Prostate gland (tissue), 2 donors: ENCODE results near the gene DGCR8. TPM values are rescaled to one million over a fixed set of nuclear protein-coding genes. Genes with fewer than 3 reads are reported as not detected.
"Not testable (repeated sequence)": the region's sequence is repeated elsewhere in the genome, so short reads cannot be mapped to it uniquely, and the experiment has no call there.

Experiments used
- DNase-seq: peaks from one replicate; pipeline ENCODE4 v3.0.0-alpha.2; 2019; ENCODE audit warnings: low spot score
- H3K27ac ChIP-seq, 2 donors: fragments of 200-600 bp; sonication (generic); 2 replicates each; pipeline ENCODE4 v1.5.1; 2017 to 2019
- H3K27me3 ChIP-seq: fragments of 200-600 bp; sonication (generic); replicated peaks from 2 replicates; pipeline ENCODE4 v1.5.1; 2019; ENCODE audit not compliant: insufficient read depth
- H3K36me3 ChIP-seq, 2 donors: fragments of 200-600 bp; sonication (generic); 1 replicate in 1 of 2; 2 replicates in 1 of 2; pipeline versions ENCODE4 v1.5.1 to v1.8.1; 2017 to 2019
- H3K4me1 ChIP-seq: fragments of 200-600 bp; sonication (generic); replicated peaks from 2 replicates; pipeline ENCODE4 v1.5.1; 2019
- H3K4me3 ChIP-seq, 2 donors: fragments of 200-600 bp; sonication (generic); 2 replicates each; pipeline ENCODE4 v1.5.1; 2017 to 2019
- H3K9me3 ChIP-seq: fragments of 200-600 bp; sonication (generic); 2 replicates; pipeline ENCODE4 v1.5.1; 2017
- CTCF ChIP-seq, 4 experiments: fragments of 200-600 bp in 2 of 4; fragments of 450-650 bp in 2 of 4; sonication (generic) in 2 of 4; IDR thresholded peaks; 1 replicate in 3 of 4; 2 replicates in 1 of 4; pipeline ENCODE4 v1.5.1; 2016 to 2019; ENCODE audit warnings: antibody characterized with exemption in 4 of 4, mild to moderate bottlenecking in 2 of 4, moderate library complexity in 2 of 4
- POLR2A ChIP-seq: fragments of 450-650 bp; IDR thresholded peaks from one replicate; pipeline ENCODE4 v1.6.1; 2016; ENCODE audit warnings: antibody characterized with exemption, mild to moderate bottlenecking
- POLR2AphosphoS5 ChIP-seq: sonication (generic); formaldehyde crosslinking; IDR thresholded peaks from one replicate; pipeline ENCODE4 v1.6.1; 2017; ENCODE audit warnings: antibody characterized with exemption
- WGBS: methylation state at CpG from one replicate; pipeline ENCODE4 v1.1.5; 2018; 5-methylcytosine and 5-hydroxymethylcytosine counted together
- intact Hi-C: fragments of 100-400 bp; cut with DNase I; formaldehyde crosslinking; loops from one replicate; pipeline ENCODE4 v1.14.2; 2022
- total RNA-seq, 2 donors: library from RNA; depleted of rRNA; stranded (reverse); fragments of >200 nt; gene quantifications; one replicate each; pipeline ENCODE4 v1.1.0, GENCODE V29; 2016

Gene DGCR8
- total RNA-seq, 2 donors from 2014 or later: 20.9 to 47.6 TPM

- intact Hi-C loops: no loop called here
- H3K9me3 ChIP-seq: no peaks in the 10 kb centered on the region
- no peak for DNase-seq
- WGBS: 92% methylated on average over 14 of the region's 14 CpGs
- no peak overlapping the region for H3K4me3 ChIP-seq
- no peaks in the 10 kb centered on the region for H3K27me3 ChIP-seq
- no peak overlapping the region for H3K27ac ChIP-seq
- H3K4me1 ChIP-seq: no peaks in the 10 kb centered on the region
- TF ChIP-seq POLR2A: no peak
- TF ChIP-seq CTCF (IDR thresholded peaks at IDR 0.05): no peak
- no peak for TF ChIP-seq POLR2AphosphoS5
- no peaks in the 10 kb centered on the region for H3K36me3 ChIP-seq
Observed at GRCh38 chr22:20065896-20066616, 14.0 kb upstream of the DGCR8 start.

GRCh38 chr22:20066617-20067383 is 13.2 kb upstream of the DGCR8 start:
- TF ChIP-seq CTCF (IDR thresholded peaks at IDR 0.05) (no peak), POLR2AphosphoS5 (no peak), POLR2A (no peak)
- H3K4me1 ChIP-seq: no peaks in the 10 kb centered on the region
- intact Hi-C loops: no loop called here
- no peaks in the 10 kb centered on the region for H3K27me3 ChIP-seq
- WGBS: 88% methylated on average over 11 of the region's 11 CpGs
- H3K27ac ChIP-seq: no peak overlapping the region
- DNase-seq: no peak
- no peaks in the 10 kb centered on the region for H3K36me3 ChIP-seq
- H3K9me3 ChIP-seq: no peaks in the 10 kb centered on the region
- no peak overlapping the region for H3K4me3 ChIP-seq

- H3K27ac ChIP-seq, H3K4me1 ChIP-seq, DNase-seq, H3K9me3 ChIP-seq, H3K36me3 ChIP-seq, H3K27me3 ChIP-seq, H3K4me3 ChIP-seq, intact Hi-C loops: not testable (repeated sequence)
- WGBS: 96% methylated on average over 3 of the region's 3 CpGs
Observed at GRCh38 chr22:20067384-20067682, 12.7 kb upstream of the DGCR8 start.

GRCh38 chr22:20068640-20069039 is 11.4 kb upstream of the DGCR8 start:
- H3K36me3 ChIP-seq: no peaks in the 10 kb centered on the region
- TF ChIP-seq POLR2AphosphoS5 (no peak), POLR2A (no peak), CTCF (IDR thresholded peaks at IDR 0.05) (no peak)
- H3K27me3 ChIP-seq: no peaks in the 10 kb centered on the region
- no peak overlapping the region for H3K4me3 ChIP-seq
- 95% methylated on average over 7 of the region's 7 CpGs for WGBS
- no peaks in the 10 kb centered on the region for H3K9me3 ChIP-seq
- H3K4me1 ChIP-seq: no peaks in the 10 kb centered on the region
- intact Hi-C loops: no loop called here
- no peak overlapping the region for H3K27ac ChIP-seq
- DNase-seq: no peak

GRCh38 chr22:20069331-20070042 is 10.6 kb upstream of the DGCR8 start:
- no peak for TF ChIP-seq POLR2AphosphoS5
- no peak for TF ChIP-seq CTCF (IDR thresholded peaks at IDR 0.05)
- Histone ChIP-seq H3K4me3 (no peak overlapping the region), H3K36me3 (no peaks in the 10 kb centered on the region), H3K9me3 (no peaks in the 10 kb centered on the region), H3K27me3 (no peaks in the 10 kb centered on the region), H3K27ac (no peak overlapping the region), H3K4me1 (no peaks in the 10 kb centered on the region)
- DNase-seq: no peak
- WGBS: 97% methylated on average over 7 of the region's 7 CpGs
- intact Hi-C loops: no loop called here
